Astrocyte (in vitro differentiated cells and primary cell): Measurements from ENCODE around the gene CELSR3.

Experiments used
- EZH2 ChIP-seq: IDR thresholded peaks from 2 replicates; pipeline ENCODE4 v1.6.1; 2012; ENCODE audit warnings: mild to moderate bottlenecking, low read length, inconsistent platforms; ENCODE audit not compliant: insufficient read depth
- TF ChIP-seq, protein P1 (sequence below): IDR thresholded peaks from 2 replicates; pipeline ENCODE4 v1.5.1; 2011; ENCODE audit warnings: low read depth, mild to moderate bottlenecking, inconsistent platforms, low read length, moderate library complexity; ENCODE audit not compliant: insufficient read depth

DNA sequence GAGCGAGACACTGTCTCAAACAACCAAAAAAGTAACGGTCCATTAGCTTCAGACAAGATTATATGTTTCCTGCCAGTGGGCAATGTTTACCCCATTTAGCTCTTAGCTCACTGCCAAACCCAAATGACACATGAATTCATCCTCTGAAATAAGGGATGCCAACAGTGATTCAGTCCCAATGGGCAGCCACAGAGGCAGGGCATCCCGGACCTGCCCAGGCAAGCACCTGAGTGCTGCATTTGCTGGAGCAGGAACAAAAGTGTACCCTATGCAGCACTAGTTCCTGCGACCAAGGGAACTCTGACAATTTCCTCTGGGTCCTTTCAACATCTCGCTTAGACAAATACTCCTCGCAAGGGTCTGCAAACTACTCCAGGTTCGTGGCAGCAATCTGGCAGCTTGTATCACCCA, 46.4 kb upstream of the CELSR3 start:
- TF ChIP-seq, protein P1, sequence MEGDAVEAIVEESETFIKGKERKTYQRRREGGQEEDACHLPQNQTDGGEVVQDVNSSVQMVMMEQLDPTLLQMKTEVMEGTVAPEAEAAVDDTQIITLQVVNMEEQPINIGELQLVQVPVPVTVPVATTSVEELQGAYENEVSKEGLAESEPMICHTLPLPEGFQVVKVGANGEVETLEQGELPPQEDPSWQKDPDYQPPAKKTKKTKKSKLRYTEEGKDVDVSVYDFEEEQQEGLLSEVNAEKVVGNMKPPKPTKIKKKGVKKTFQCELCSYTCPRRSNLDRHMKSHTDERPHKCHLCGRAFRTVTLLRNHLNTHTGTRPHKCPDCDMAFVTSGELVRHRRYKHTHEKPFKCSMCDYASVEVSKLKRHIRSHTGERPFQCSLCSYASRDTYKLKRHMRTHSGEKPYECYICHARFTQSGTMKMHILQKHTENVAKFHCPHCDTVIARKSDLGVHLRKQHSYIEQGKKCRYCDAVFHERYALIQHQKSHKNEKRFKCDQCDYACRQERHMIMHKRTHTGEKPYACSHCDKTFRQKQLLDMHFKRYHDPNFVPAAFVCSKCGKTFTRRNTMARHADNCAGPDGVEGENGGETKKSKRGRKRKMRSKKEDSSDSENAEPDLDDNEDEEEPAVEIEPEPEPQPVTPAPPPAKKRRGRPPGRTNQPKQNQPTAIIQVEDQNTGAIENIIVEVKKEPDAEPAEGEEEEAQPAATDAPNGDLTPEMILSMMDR = no peak
- TF ChIP-seq EZH2 = no peak
